RWPE2 (cell line): ENCODE results near the gene CHKB.
A peak's percentile ranks its signal among the peaks of the same experiment; 100 is the strongest.
"Not testable (repeated sequence)": the region's sequence is repeated elsewhere in the genome, so short reads cannot be mapped to it uniquely, and the experiment has no call there.

ENCODE experiments used
- ATAC-seq: fragments of 200-7000 bp; cut with Tn5 transposase; 3 replicates; pipeline ENCODE4 v1.9.1; 2021; ENCODE audit warnings: low read depth
- DNase-seq: peaks from one replicate; pipeline ENCODE4 v3.0.0-alpha.2; 2020; ENCODE audit warnings: low spot score
- H3K27ac ChIP-seq: fragments of 450-650 bp; 2 replicates; pipeline ENCODE4 v1.5.1; 2017; ENCODE audit warnings: mild to moderate bottlenecking; ENCODE audit not compliant: poor library complexity, severe bottlenecking
- H3K27me3 ChIP-seq: fragments of 250-450 bp; sonication (Bioruptor Pico); 2 replicates; pipeline ENCODE4 v1.5.1; 2021; ENCODE audit warnings: mild to moderate bottlenecking, moderate library complexity; ENCODE audit not compliant: insufficient read depth, poor library complexity, severe bottlenecking
- H3K36me3 ChIP-seq: fragments of 250-450 bp; sonication (Bioruptor Pico); 2 replicates; pipeline ENCODE4 v1.5.1; 2020; ENCODE audit warnings: low read depth, mild to moderate bottlenecking, moderate library complexity
- H3K4me1 ChIP-seq: fragments of 250-450 bp; sonication (Bioruptor Pico); 2 replicates; pipeline ENCODE4 v1.5.1; 2021; ENCODE audit warnings: mild to moderate bottlenecking, moderate library complexity; ENCODE audit not compliant: insufficient read depth, poor library complexity, severe bottlenecking
- H3K4me3 ChIP-seq: fragments of 250-450 bp; sonication (Bioruptor Pico); 2 replicates; pipeline ENCODE4 v1.5.1; 2021; ENCODE audit warnings: mild to moderate bottlenecking, moderate library complexity; ENCODE audit not compliant: severe bottlenecking
- H3K9me3 ChIP-seq: fragments of 250-450 bp; sonication (Bioruptor Pico); 2 replicates; pipeline ENCODE4 v1.5.1; 2021; ENCODE audit warnings: mild to moderate bottlenecking, moderate library complexity; ENCODE audit not compliant: severe bottlenecking
- CTCF ChIP-seq: fragments of 450-650 bp; IDR thresholded peaks from one replicate; pipeline ENCODE4 v1.5.1; 2017; ENCODE audit warnings: mild to moderate bottlenecking, moderate library complexity; ENCODE audit not compliant: poor library complexity, severe bottlenecking

The CHKB gene

GRCh38 chr22:50544746-50545253 is 37.8 kb downstream of the CHKB start:
- Histone ChIP-seq H3K4me3 (no peak overlapping the region), H3K9me3 (no peaks in the 10 kb centered on the region), H3K27ac (peak overlapping the region; percentile 11), H3K27me3 (no peaks in the 10 kb centered on the region), H3K4me1 (peaks cover 27% of the 10 kb centered on the region), H3K36me3 (no peaks in the 10 kb centered on the region)
- no peak for TF ChIP-seq CTCF
- DNase-seq (peak; percentile 75), ATAC-seq (peak; percentile 52)

- no peaks in the 10 kb centered on the region for H3K9me3 ChIP-seq
- peak overlapping the region; percentile 11 for H3K27ac ChIP-seq
- ATAC-seq (no peak), DNase-seq (no peak)
- peaks cover 30% of the 10 kb centered on the region for H3K4me1 ChIP-seq
- H3K36me3 ChIP-seq, result no peaks in the 10 kb centered on the region
- H3K27me3 ChIP-seq, result no peaks in the 10 kb centered on the region
- TF ChIP-seq CTCF, result no peak
- H3K4me3 ChIP-seq, result no peak overlapping the region
Observed at GRCh38 chr22:50544078-50544745, 38.4 kb downstream of the CHKB start.

GRCh38 chr22:50542416-50542927 is 40.2 kb downstream of the CHKB start:
- H3K27me3 ChIP-seq, result no peaks in the 10 kb centered on the region
- TF ChIP-seq CTCF, result no peak
- DNase-seq, result no peak
- no peaks in the 10 kb centered on the region for H3K9me3 ChIP-seq
- no peak for ATAC-seq
- H3K4me3 ChIP-seq, result no peak overlapping the region
- H3K36me3 ChIP-seq, result no peaks in the 10 kb centered on the region
- H3K4me1 ChIP-seq, result peaks cover 38% of the 10 kb centered on the region
- peak overlapping the region; percentile 86 for H3K27ac ChIP-seq

GRCh38 chr22:50541667-50542026 is 41.0 kb downstream of the CHKB start:
- not testable (repeated sequence) for H3K27me3 ChIP-seq, H3K36me3 ChIP-seq, H3K9me3 ChIP-seq, H3K4me3 ChIP-seq
- DNase-seq, result peak; percentile 69
- Histone ChIP-seq H3K27ac (peak overlapping the region; percentile 86), H3K4me1 (peaks cover 38% of the 10 kb centered on the region)
- ATAC-seq, result peak; percentile 66

- Histone ChIP-seq H3K4me1 (peaks cover 38% of the 10 kb centered on the region), H3K27me3 (no peaks in the 10 kb centered on the region), H3K36me3 (no peaks in the 10 kb centered on the region), H3K27ac (peak overlapping the region; percentile 86), H3K9me3 (no peaks in the 10 kb centered on the region), H3K4me3 (no peak overlapping the region)
- TF ChIP-seq CTCF, result no peak
- ATAC-seq (no peak), DNase-seq (no peak)
Observed at GRCh38 chr22:50540381-50540780, 42.3 kb downstream of the CHKB start.
